CD4-positive, alpha-beta T cell treated with Interleukin-17A for 1 hour (primary cell): ENCODE results near the gene ZNF185.
A peak's percentile ranks its signal among the peaks of the same experiment; 100 is the strongest.
"Not testable (repeated sequence)": the region's sequence is repeated elsewhere in the genome, so short reads cannot be mapped to it uniquely, and the experiment has no call there.

Source experiments
- DNase-seq: peaks from one replicate; pipeline ENCODE4 v3.0.0-alpha.2; 2020

ZNF185 gene

DNA sequence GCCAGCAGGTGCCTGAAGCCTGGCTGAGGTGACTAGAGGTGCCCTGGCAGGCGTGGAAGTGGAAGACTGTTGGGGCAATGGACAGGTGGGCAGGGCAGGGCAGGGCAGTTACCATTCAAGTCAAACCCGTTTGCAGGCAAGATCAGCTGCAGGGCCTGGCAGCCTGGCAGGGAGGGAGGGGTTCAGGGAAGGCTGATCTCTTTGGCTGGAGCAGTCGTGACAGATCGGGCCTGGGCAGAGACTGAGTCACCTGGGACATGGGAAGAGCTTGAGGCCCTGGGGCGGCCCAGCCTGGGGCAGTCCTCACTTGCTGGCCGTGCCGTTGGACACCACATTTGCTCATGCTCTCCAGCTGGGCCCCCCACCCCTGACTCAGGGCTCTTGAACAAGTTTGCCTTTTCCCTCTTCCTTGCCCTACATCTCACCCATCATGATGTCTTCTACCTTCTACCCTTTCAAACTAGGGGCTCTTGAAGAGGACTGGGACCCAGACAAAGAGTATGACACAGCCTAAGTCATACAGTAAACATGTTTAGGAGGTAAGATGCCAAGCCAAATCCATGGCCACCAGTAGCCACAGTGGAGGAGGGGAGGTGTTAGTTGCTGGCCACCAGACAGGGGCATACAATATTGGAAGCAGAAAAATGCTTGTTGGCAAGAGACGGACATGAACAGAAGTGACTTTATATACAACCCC is 2.0 kb upstream of the ZNF185 start:
- DNase-seq: no peak

GRCh38 chrX:152896450-152896849 is 1.4 kb upstream of the ZNF185 start:
- no peak for DNase-seq

DNA sequence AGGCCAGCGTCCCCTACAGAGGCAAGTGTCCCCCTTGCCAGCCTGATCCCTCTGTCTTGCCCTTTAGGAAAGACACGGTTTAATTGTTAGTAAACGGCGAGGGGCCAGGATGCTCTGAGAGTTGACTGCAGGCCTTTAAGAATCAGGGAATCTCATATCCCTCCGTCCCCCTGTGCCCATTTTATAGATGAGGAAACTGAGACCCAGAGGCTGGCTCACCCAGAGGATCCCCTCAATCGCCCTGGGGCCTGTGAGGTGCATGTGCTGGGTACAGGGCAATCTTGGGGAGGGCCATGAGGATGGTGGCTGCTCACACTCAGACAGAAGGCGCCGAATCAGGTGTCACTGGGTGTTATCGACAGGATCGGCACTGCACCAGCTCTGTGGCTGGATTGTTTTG is 575 bp downstream of the ZNF185 start:
- DNase-seq: no peak

- DNase-seq: no peak
Measured at GRCh38 chrX:152899111-152899873, 1.4 kb downstream of the ZNF185 start.

DNA sequence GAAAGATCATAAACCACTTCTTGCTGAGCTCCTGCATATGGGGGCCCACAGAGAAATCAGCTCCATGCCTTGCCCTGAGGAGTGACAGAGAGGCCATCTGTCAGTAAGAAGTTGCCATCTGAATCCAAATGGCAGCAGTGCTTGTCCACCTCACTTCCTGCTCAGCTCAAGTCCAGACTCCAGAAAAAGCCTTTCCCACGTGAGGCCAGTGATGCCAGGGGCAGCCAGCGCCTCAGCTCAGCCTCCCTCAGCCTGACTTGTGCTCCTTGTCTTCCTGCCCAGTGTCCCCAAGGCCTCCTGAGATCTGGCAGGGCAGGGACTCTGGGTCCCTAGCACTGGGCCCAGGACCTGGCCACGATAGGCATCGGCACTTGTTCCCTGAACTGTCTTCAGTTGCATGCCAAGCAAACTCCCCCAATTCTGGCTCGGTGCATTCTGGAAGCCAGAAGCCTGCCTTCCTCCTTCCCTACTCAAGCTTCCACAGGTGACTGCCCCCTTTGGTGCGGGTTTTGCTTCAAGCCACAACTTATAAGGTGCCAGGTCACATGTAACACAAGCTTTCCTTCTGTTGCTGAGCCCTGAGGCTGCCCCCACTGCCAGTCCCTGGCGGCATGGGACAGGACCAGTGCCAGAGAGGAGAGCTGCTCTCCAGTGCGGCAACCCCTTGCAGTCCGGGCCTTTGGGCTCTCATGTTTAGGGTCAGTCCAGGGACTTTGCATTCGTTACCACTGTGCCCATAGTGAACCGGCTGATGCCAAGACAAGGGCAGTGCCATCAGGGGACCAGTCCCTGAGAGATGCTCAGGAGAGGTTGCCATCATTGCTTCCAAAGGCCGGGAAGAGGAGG is 2.2 kb downstream of the ZNF185 start:
- DNase-seq: no peak

- DNase-seq: no peak
Measured at GRCh38 chrX:152900937-152901445, 3.1 kb downstream of the ZNF185 start.

DNA sequence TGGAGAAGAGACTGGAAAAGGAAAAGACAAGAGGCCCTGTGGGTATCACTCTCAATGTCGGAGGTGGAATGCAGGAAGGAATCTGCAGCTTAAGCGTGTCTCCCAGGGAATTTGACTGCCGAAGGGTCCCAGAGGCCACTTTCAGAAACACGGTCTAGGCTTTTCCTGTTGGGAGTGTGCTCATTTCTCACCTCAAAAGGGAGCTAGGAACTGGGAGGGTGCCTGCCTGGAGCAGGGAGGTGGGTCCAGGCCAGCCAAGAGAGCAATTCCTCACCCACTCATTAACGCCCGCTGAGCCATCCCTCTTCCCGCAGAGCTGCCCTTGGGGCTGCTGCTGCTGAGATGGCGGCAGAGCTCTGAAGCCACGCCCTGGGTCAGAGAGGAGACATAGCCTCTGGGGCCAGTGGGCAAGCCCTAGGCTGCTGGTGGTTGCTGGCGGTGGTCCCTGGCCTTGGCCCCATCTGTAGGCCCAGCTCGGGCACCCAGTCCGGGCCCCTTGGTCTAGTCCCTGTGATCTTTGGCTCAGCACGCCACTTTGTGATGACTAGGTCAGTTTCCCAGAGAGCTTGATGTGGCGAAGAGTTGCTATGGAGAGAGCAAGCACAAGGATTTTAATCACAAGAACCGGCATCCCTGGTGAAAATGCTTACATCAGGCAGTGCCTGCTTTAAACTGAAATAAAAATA is 4.1 kb downstream of the ZNF185 start:
- DNase-seq: no peak

DNA sequence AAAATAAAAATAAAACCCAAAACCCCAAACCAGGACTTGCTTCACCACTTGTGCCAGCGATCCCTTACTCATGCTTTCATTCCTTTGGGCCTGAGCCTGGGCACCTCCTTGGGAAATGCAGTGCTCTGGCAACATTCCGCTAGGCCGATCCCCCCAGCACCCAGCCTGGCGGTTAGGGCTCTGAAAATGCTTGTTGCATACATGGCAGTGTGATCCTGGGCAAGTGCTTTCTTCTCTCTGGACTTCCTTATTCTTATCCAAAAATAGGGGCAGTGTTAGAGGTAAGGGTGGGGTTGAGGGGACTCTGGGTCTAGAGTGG is 4.6 kb downstream of the ZNF185 start:
- DNase-seq: no peak

DNA sequence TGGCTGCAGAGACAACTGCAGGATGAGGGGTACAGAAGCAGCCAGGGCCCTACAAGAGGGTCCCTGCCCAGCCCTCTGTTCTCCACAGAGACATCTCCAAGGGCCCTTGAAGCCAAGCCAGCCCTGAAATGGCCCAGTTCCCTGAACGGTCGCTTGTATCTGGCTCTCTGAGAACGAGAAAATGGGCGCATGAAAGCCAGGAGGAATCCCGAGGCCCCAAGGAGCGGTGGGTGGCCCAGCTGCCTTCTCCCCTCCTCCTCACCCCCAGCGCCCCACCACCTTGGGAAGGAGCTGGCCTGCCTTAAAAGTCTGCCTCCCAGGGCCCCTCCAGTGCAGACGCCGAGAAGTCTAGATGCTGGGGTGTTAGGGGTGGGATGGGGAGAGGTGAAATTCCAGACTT is 5.7 kb downstream of the ZNF185 start:
- DNase-seq: no peak

DNA sequence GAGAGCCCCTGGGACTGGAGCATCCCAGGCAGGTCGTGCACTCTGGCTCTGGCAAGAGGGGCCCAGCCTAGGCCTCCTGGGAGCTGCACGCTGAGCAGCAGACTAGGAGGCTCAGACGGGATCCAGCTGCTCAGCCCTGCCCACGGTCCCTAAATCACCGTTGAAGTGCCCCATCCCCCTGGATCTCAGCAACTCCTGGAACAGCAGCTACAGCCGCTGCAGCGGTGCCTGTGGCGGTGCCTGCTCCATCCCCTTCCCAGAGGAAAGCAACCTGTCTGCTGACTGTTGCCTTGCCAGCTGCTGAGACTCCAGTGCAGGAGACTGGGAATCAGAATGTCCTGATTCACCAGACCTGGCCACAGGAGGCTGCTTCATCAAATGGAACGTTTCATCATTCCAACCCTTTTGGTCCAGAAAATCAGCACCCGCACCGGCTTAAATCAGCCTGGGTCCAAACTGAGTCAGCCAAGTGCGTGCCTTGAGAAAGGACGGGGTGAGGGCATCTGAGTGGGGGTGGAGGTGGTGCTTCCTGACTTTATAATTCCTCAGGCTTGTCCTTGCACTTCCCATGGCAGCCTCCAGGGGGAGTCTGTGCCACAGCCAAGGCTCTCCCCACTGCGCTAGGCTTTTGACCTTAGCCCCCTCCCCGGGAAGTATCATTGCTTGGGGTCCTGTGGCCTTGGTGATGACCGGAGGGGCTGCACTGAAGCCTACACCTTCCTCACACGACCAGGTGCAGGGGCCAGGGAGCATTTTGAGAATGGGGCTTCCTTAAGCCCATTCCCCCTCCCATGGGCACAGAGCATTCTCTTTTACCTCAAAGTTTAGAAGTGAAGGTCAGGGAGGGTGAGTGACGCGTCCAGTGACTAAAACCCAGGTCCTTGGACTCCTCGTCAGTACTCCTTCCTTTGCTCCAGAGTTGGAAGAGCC is 6.5 kb downstream of the ZNF185 start:
- DNase-seq: peak; percentile 25

- no peak for DNase-seq
Measured at GRCh38 chrX:152905081-152905420, 7.2 kb downstream of the ZNF185 start.

DNA sequence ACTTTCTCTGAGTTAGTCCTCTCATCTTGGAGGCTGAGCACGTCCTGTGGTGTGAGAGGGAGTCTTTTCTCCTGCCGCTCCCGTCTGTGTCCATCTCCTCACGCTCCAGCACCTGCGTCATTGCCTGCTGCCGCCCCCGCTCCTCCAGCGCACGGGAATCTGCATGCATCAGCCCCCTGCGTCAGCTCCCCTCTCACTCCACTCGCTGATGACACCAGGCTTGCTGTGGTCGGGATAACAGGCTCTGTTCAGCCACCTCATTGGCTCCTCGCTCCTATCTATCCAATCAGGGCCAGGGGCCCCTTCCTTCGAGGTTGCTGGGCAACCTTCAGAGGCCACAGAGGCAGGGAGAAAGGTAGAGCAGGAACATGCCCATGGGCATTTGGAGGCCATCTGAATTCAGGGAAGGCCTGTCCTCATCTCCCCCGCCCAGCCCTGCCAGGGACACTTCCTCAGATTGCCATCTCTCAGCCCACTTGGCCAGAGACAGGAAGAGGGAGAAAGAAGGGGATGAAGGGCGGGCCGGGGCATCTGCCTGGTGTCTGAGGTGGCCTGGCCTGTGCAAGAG is 9.3 kb downstream of the ZNF185 start:
- DNase-seq: no peak

GRCh38 chrX:152908486-152908885 is 10.6 kb downstream of the ZNF185 start:
- no peak for DNase-seq

DNA sequence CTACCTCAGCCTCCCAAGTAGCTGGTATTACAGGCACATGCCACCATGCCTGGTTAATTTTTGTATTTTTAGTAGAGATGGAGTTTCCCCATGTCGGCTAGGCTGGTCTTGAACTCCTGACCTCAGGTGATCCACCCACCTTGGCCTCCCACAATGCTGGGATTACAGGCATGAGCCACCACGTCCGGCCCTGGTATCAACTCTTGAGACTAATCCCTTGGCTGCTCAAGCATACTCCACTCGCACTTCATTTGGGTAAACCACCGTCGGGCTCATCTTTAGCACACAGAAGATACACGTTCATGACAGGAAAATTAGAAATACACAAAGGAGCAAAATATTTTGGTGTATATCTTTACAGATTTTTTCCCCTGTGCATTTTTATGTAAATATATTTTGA is 12.2 kb downstream of the ZNF185 start:
- DNase-seq: not testable (repeated sequence)

GRCh38 chrX:152912106-152912505 is 14.2 kb downstream of the ZNF185 start:
- DNase-seq: no peak

- no peak for DNase-seq
Measured at GRCh38 chrX:152912641-152913040, 14.8 kb downstream of the ZNF185 start.

- no peak for DNase-seq
Measured at GRCh38 chrX:152913346-152913745, 15.5 kb downstream of the ZNF185 start.

GRCh38 chrX:152913910-152914309 is 16.0 kb downstream of the ZNF185 start:
- DNase-seq: no peak

- no peak for DNase-seq
Measured at GRCh38 chrX:152915541-152916241, 17.8 kb downstream of the ZNF185 start.

DNA sequence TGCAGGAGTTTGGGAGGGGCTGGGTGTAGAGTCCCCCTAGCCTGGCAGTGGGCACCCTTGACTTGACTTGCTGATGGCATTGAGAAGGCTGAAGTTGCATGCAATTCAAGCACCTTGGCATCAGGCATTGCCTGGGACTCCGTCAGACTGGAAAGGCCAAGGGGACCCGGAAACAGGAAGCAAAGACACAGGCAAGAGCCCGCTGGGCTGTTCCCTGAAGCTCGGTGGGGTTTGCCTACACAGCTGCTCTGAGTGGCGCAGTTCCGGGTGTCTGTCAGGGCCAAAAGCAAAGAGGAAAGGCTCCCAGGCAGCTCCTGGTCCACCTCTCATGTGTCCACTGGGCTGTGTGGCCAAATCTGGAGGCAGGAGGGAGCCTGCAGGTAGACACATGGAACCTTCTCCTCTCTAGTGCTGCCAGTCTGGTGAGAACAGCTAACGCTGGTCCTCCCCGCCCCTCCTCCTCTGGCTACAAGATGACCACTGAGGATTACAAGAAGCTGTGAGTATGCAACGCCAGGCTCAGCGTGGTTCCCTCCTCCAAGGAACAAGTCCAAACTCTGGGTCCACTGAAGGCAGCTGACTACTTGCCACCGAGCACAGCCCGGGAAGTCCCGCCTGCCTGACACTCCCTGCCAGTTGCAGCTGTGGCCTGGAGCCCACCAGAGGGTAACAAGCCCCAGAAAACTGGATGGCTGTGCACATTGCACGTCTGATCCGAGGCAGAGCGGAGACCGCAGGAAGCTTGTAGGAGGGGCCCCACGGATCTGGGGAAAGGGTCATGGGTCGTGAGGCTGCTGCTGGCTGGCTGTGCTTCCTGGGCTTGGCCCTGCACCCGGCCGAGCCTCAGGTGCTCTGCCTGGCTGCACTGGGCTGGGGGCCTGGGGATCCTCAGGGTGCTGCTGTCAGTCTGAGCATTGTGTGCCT is 20.1 kb downstream of the ZNF185 start:
- no peak for DNase-seq
